Neural progenitor cell (in vitro differentiated cells): ENCODE data around the gene KRTAP5-5.
"Not testable (repeated sequence)": the region's sequence is repeated elsewhere in the genome, so short reads cannot be mapped to it uniquely, and the experiment has no call there.

Experiments
- CTCF ChIP-seq: fragments of 200-600 bp; sonication (generic); IDR thresholded peaks from 2 replicates; pipeline ENCODE4 v1.5.1; 2017; ENCODE audit warnings: antibody characterized with exemption, mild to moderate bottlenecking
- EZH2 ChIP-seq: fragments of 200-600 bp; sonication (generic); IDR thresholded peaks from 2 replicates; pipeline ENCODE4 v1.6.1; 2017; ENCODE audit warnings: antibody characterized with exemption, mild to moderate bottlenecking, moderate library complexity

GRCh38 chr11:1662699-1663283 lies 33.2 kb downstream of the KRTAP5-5 start:
- TF ChIP-seq EZH2, CTCF: not testable (repeated sequence)
